ENCODE data around the gene PDE6B. TPM values are rescaled to one million over a fixed set of nuclear protein-coding genes. Genes with fewer than 3 reads are reported as not detected.
"Not testable (repeated sequence)": the region's sequence is repeated elsewhere in the genome, so short reads cannot be mapped to it uniquely, and the experiment has no call there.

Gene PDE6B
- total RNA-seq, 1 experiment from 2014 or later, result not detected

DNA sequence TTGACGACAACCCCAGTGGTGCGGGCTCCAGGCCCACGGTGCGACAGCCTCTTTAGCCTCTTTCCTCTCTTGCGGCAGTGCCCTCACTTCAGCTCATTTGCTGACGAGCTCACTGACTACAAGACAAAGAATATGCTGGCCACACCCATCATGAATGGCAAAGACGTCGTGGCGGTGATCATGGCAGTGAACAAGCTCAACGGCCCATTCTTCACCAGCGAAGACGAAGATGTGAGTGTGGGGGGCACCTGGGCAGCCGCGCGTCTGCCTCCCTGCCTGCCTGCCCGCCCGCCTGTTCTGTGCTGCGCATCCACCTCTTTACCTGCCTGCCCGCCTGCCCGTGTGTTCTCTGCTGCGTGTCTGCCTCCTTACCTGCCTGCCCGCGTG lies 9.2 kb downstream of the PDE6B start:
- no peaks in the 10 kb centered on the region for H4K20me1 ChIP-seq (ENCODE audit: low read length)
- no peak overlapping the region for H3K4me2 ChIP-seq (ENCODE audit: low read length)
- TF ChIP-seq EZH2 (IDR thresholded peaks at IDR 0.05; ENCODE audit: low read length, unreplicated experiment) (no peak), EZH2phosphoT487 (IDR thresholded peaks at IDR 0.05; ENCODE audit: borderline replicate concordance, low read length) (no peak)
- TF ChIP-seq, protein P1, sequence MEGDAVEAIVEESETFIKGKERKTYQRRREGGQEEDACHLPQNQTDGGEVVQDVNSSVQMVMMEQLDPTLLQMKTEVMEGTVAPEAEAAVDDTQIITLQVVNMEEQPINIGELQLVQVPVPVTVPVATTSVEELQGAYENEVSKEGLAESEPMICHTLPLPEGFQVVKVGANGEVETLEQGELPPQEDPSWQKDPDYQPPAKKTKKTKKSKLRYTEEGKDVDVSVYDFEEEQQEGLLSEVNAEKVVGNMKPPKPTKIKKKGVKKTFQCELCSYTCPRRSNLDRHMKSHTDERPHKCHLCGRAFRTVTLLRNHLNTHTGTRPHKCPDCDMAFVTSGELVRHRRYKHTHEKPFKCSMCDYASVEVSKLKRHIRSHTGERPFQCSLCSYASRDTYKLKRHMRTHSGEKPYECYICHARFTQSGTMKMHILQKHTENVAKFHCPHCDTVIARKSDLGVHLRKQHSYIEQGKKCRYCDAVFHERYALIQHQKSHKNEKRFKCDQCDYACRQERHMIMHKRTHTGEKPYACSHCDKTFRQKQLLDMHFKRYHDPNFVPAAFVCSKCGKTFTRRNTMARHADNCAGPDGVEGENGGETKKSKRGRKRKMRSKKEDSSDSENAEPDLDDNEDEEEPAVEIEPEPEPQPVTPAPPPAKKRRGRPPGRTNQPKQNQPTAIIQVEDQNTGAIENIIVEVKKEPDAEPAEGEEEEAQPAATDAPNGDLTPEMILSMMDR (conservative IDR thresholded peaks at IDR 0.05; ENCODE audit: low read depth, low read length), result no peak
- no peaks in the 10 kb centered on the region for H3K9me3 ChIP-seq (ENCODE audit: low read length)
- no peaks in the 10 kb centered on the region for H3K36me3 ChIP-seq (ENCODE audit: low read depth, low read length)
- no peaks in the 10 kb centered on the region for H3F3A ChIP-seq (ENCODE audit: low read length, unreplicated experiment)
- intact Hi-C loops (cut with micrococcal nuclease), result no loop called here
- peaks cover 8% of the 10 kb centered on the region; the same call in 1 of the 2 replicates for H3K27me3 ChIP-seq (ENCODE audit: low read length)
- H2AFZ ChIP-seq (ENCODE audit: low read length), result no peak overlapping the region
- H3K4me3 ChIP-seq (ENCODE audit: low read length), result no peak overlapping the region
- ChIA-PET CTCF (no interaction called here), POLR2A (ENCODE audit: unreplicated experiment) (no interaction called here)
- H3K4me1 ChIP-seq (ENCODE audit: insufficient read depth, low read length), result no peaks in the 10 kb centered on the region
- H3K9ac ChIP-seq (ENCODE audit: low read length), result no peak overlapping the region
- no peaks in the 10 kb centered on the region for H3K9me2 ChIP-seq (replicated peaks; ENCODE audit: low read length)
- ATAC-seq (no peak), DNase-seq (no peak)
- H3K79me2 ChIP-seq (ENCODE audit: low read length), result no peaks in the 10 kb centered on the region
- no peak overlapping the region for H3K27ac ChIP-seq (ENCODE audit: low read length)
- no TSS peak for BruUV-seq (replicated peaks)

GRCh38 chr4:635066-635835 lies 9.9 kb downstream of the PDE6B start:
- ATAC-seq; H3K9me3 ChIP-seq (ENCODE audit: low read length); H3K9me2 ChIP-seq (replicated peaks; ENCODE audit: low read length); intact Hi-C loops (cut with micrococcal nuclease); H3K4me3 ChIP-seq (ENCODE audit: low read length); H3F3A ChIP-seq (ENCODE audit: low read length, unreplicated experiment); POLR2A ChIA-PET (ENCODE audit: unreplicated experiment); BruUV-seq (replicated peaks); H3K27me3 ChIP-seq (ENCODE audit: low read length); H4K20me1 ChIP-seq (ENCODE audit: low read length); H3K36me3 ChIP-seq (ENCODE audit: low read depth, low read length); CTCF ChIA-PET; H3K27ac ChIP-seq (ENCODE audit: low read length); DNase-seq; H3K4me1 ChIP-seq (ENCODE audit: insufficient read depth, low read length); H2AFZ ChIP-seq (ENCODE audit: low read length); H3K9ac ChIP-seq (ENCODE audit: low read length); H3K4me2 ChIP-seq (ENCODE audit: low read length); H3K79me2 ChIP-seq (ENCODE audit: low read length): not testable (repeated sequence)

GRCh38 chr4:635851-636627 lies 10.7 kb downstream of the PDE6B start:
- no peaks in the 10 kb centered on the region for H3K4me1 ChIP-seq (ENCODE audit: insufficient read depth, low read length)
- H2AFZ ChIP-seq (ENCODE audit: low read length), result no peak overlapping the region
- no peak overlapping the region for H3K4me3 ChIP-seq (ENCODE audit: low read length)
- intact Hi-C loops (cut with micrococcal nuclease), result no loop called here
- no peaks in the 10 kb centered on the region for H3K79me2 ChIP-seq (ENCODE audit: low read length)
- no peaks in the 10 kb centered on the region for H3K9me2 ChIP-seq (replicated peaks; ENCODE audit: low read length)
- H3F3A ChIP-seq (ENCODE audit: low read length, unreplicated experiment), result no peaks in the 10 kb centered on the region
- H3K27me3 ChIP-seq (ENCODE audit: low read length), result peaks cover 8% of the 10 kb centered on the region; the same call in 1 of the 2 replicates
- ChIA-PET CTCF (no interaction called here), POLR2A (ENCODE audit: unreplicated experiment) (no interaction called here)
- DNase-seq, result no peak
- no peaks in the 10 kb centered on the region for H4K20me1 ChIP-seq (ENCODE audit: low read length)
- no peak for ATAC-seq
- no peak for TF ChIP-seq EZH2 (IDR thresholded peaks at IDR 0.05; ENCODE audit: low read length, unreplicated experiment)
- no peaks in the 10 kb centered on the region for H3K9me3 ChIP-seq (ENCODE audit: low read length)
- no TSS peak for BruUV-seq (replicated peaks)
- H3K36me3 ChIP-seq (ENCODE audit: low read depth, low read length), result no peaks in the 10 kb centered on the region
- no peak overlapping the region for H3K27ac ChIP-seq (ENCODE audit: low read length)
- H3K4me2 ChIP-seq (ENCODE audit: low read length), result no peak overlapping the region
- H3K9ac ChIP-seq (ENCODE audit: low read length), result no peak overlapping the region

Data from PC-3 (cell line).